GM19463 (cell line): Measurements from ENCODE around the gene RNF32.
"Not testable (repeated sequence)": the region's sequence is repeated elsewhere in the genome, so short reads cannot be mapped to it uniquely, and the experiment has no call there.

Experiments
- ATAC-seq: cut with Tn5 transposase; IDR thresholded peaks from one replicate; pipeline ENCODE4 v1.9.1; 2021; ENCODE audit warnings: mild to moderate bottlenecking, moderate library complexity; ENCODE audit not compliant: unreplicated experiment

RNF32 gene

DNA sequence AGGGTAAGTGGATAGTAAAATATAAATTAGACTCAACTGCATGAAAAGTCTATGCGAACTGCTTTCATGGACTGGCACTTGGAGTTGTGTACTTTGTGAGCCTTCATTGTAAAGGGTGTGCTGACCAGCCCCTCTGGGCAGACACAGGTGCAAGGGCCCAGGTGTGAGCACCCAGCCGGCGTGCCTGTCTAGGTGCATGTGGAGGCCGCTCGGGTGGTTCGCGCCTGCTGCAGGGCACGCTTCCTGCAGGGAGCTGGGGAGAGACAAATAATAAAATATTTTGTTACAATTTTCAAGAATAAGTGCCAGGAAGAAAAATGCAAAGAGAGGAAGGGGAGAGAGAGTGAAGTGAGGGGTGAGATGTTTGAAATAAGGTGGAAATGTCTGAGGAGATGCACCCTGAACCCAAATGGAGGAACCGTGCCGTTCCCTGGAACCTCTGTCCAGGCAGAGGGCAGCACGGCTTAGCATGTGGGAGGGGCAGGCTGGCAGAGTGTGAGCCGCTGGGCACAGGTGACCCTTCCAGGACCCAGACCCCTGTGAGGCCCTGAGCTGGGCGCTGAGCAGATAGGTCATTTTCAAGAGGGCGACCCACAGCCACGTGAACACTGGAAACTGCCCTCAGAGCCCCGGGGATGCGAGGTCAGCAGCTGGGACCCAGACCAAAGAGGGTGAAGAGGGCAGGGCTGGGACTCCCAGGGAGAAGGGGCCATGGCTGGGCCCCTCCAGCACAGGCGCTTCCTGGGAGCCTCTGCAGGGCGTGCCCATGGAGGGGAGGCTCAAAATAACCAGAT lies 28.7 kb downstream of the RNF32 start:
- no peak for ATAC-seq

GRCh38 chr7:156673454-156673853 lies 32.9 kb downstream of the RNF32 start:
- ATAC-seq: no peak

- no peak for ATAC-seq
These were observed 33.3 kb downstream of the RNF32 start for GRCh38 chr7:156673902-156674301.

GRCh38 chr7:156675721-156676120 lies 35.1 kb downstream of the RNF32 start:
- no peak for ATAC-seq

- no peak for ATAC-seq
These were observed 35.7 kb downstream of the RNF32 start for GRCh38 chr7:156676263-156676662.

- ATAC-seq: no peak
These were observed 36.9 kb downstream of the RNF32 start for GRCh38 chr7:156677374-156678054.

GRCh38 chr7:156680281-156680680 lies 39.7 kb downstream of the RNF32 start:
- no peak for ATAC-seq

DNA sequence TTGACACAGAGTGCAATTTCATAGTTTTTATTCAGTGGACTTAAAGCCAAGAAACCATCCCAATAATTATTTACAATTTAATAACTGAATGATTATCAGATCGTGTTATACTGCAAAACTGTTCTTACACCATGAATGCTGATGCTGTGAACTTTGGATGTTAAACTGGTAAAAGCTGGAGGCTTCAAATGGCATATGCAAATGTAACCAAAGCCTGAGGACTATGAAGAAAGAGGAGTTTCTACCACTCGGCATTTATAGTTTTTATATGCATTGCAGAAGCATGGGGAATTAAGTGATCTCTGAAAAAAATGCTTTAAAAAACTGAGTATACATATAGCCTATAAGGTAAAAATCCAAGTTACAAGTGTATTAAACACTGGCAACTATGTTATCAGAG lies 42.4 kb downstream of the RNF32 start:
- no peak for ATAC-seq

DNA sequence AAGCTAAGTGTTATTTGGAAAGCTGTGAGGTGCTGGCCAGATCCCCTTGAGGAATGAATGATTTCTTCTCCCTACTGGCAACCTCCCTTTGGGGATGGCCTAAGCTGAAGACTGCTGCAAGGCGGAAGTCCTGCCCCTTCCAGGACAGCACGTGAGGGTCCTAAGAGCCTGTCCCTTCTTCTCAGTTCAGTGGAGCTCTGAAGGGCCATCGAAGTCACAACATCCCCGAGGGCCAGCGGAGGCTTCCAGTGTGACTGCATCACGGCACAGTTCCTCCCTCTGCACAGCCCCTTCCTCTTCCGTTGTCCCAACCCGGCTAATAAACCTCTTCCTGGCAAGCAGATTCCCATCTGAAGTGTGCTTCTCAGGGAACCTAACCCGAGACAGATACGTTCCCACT lies 43.7 kb downstream of the RNF32 start:
- ATAC-seq: no peak

DNA sequence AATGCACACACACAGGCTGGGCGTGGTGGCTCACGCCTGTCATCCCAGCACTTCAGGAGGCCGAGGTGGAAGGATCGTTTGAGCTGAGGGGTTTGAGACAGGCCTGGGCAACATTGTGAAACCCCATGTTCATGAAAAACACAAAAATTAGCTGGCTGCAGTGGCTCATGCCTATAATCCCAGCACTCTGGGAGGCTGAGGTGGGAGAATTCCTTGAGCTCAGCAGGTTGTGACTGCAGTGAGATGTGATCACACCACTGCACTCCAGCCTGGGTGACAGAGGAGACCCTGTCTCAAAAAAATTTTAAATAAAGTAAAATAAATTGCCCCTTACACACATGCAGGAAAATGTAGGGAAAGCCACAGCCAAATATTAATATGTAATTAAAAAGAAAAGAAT lies 44.1 kb downstream of the RNF32 start:
- ATAC-seq: no peak

DNA sequence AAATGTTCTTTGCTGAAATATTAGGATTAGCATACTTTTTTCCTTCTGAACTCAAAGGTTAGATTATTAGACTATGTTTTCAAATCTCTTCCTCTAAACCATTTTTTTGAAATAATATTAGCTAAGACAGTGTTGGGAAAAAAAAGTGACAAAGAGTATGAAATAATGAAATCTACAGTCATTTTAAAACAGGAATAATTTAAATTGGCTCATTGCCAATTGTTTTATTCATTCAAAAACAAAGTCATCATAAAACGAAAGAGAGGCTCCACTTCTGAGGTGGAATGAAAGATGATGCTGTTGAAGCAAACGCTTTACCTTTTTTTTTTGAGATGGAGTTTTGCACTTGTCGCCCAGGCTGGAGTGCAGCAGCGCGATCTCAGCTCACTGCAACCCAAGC lies 51.2 kb downstream of the RNF32 start:
- ATAC-seq: no peak

DNA sequence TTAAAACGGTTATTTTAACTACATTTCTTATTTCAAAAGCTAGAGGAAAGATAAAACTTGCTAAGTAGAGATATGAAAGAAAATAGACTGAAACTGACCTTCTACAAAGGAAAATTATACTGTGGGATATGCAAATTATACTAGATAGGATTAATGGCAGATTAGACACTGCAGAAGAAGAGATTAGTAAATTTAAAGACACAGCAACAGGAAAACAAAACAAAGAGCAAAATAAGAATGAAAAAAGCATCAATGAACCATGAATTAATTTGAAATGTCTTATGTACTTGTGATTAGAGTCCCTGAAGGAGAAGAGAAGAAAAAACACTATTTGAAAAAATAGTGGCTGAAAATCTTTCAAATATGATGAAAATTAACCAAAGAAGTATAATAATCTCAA lies 52.3 kb downstream of the RNF32 start:
- no peak for ATAC-seq

DNA sequence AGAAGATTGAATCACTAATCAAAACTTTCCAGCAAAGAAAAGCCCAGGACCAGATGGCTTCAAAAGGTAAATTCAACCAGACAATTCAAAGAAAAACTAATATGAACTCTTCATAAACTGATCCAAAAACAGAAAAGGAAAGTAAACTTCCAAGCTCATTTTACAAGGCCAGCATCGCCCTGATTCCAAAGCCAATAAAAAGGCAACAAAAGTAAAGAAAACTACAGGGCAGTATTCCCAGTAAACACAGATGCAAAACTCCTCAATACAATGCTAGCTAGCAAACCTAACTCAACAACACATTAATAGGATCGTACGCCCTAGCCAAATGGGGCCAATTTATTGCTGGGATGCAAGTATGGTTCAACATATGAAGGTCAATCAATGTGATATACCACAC lies 53.1 kb downstream of the RNF32 start:
- no peak for ATAC-seq

- not testable (repeated sequence) for ATAC-seq
These were observed 56.7 kb downstream of the RNF32 start for GRCh38 chr7:156697283-156697682.

DNA sequence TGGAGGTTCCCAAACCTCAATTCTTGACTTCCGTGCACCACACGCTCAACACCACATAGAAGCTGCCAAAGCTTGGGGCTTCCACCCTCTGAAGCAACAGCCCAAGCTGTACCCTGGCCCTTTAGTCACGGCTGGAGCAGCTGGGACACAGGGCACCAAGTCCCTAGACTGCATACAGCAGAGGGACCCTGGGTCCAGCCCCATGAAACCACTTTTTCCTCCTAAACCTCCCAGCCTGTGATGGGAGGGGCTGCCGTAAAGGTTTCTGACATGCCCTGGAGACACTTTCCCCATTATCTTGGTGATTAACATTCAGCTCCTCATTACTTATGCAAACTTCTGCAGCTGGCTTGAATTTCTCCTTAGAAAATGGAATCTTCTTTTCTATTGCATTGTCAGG lies 57.9 kb downstream of the RNF32 start:
- not testable (repeated sequence) for ATAC-seq

DNA sequence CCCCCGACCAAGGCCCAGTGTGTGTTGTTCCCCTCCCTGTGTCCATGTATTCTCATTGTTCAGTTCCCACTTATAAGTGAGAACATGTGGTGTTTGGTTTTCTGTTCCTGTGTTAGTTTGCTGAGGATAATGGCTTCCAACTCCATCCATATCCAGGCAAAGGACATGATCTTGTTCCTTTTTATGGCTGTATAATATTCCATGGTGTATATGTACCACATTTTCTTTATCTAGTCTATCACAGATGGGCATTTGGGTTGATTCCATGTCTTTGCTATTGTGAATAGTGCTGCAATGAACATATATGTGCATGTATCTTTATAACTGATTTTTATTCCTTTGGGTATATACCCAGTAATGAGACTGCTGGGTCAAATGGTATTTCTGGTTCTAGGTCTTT lies 61.2 kb downstream of the RNF32 start:
- not testable (repeated sequence) for ATAC-seq

- no peak for ATAC-seq
These were observed 61.8 kb downstream of the RNF32 start for GRCh38 chr7:156702399-156702798.

DNA sequence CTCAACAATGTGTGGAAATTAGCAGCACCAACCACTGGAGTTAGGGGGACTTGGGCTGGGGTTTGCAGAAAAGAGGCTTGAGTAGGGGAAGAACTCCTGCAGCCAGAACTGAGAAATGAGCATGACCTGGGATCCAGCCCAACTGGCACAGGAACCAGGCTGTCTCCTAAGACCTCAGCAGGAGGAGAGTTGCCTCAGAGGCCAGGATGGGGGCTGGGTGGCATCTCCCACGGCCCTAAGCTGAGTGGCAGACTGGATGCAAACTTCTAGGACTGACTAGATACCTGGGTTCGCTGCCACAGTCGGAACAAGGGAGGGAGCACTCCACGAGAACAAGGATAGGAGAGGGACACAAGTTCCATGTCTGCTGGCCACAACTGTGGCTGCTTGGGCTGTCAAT lies 62.6 kb downstream of the RNF32 start:
- ATAC-seq: no peak

DNA sequence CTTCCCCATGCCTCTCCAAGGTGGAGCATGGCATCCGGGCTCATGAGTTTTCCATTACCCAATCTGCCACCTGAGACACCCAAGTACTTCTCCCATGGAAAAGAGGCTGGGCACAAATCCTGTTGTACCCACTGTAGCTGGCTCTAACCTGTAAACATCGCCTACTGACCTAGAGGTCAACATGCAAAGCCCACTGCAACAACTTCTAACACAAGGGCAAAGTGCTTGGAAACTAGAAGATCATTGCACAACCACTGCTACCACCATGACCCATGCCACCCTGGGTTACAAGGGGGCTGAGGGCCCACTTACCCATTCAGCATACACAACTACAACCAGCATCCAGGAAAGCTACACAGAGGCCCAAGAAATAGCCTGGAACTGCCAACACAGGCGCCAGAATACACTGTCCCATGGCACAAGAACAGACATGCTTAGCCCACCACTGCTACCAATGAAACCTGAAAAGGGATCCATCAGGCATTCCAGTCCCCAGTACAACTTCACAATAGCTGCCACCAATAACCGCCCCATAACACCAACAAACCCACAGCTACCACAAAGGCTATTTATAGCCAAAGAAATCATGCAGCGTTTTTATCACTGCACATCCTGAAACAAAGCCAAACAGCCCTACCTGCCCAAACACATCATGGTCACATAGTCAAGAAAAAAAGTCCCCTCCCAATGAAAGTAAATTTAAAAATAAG lies 63.4 kb downstream of the RNF32 start:
- ATAC-seq: no peak

GRCh38 chr7:156722043-156722826 lies 81.7 kb downstream of the RNF32 start:
- ATAC-seq: no peak

- ATAC-seq: no peak
These were observed 84.5 kb downstream of the RNF32 start for GRCh38 chr7:156725073-156725472.
